Activated CD4-positive, alpha-beta memory T cell treated with anti-CD3 and anti-CD28 coated beads for 36 hours (primary cell): ENCODE results near the gene RNF14. TPM values are rescaled to one million over a fixed set of nuclear protein-coding genes. Genes with fewer than 3 reads are reported as not detected.
"Not testable (repeated sequence)": the region's sequence is repeated elsewhere in the genome, so short reads cannot be mapped to it uniquely, and the experiment has no call there.

Source experiments
- CTCF ChIA-PET: fragments of 350-600 bp; sonication (Branson Sonifier 250); formaldehyde crosslinking; loops from one replicate; lab custom pipeline; 2021; ENCODE audit warnings: antibody characterized with exemption, inconsistent platforms; lab: Charles Lee
- POLR2A ChIA-PET: fragments of 350-600 bp; sonication (Branson Sonifier 250); formaldehyde crosslinking; loops from one replicate; lab custom pipeline; 2021; ENCODE audit warnings: antibody characterized with exemption; lab: Charles Lee
- DNase-seq: peaks from one replicate; pipeline ENCODE4 v3.0.0-alpha.2; 2020
- H3K27ac Mint-ChIP-seq: one replicate; pipeline ENCODE4 v1.8.0; 2021; ENCODE audit warnings: mixed read lengths
- H3K27me3 Mint-ChIP-seq: one replicate; pipeline ENCODE4 v1.8.0; 2021; ENCODE audit warnings: mixed read lengths
- H3K36me3 Mint-ChIP-seq: one replicate; pipeline ENCODE4 v1.8.0; 2021; ENCODE audit warnings: mixed read lengths
- H3K4me1 Mint-ChIP-seq: one replicate; pipeline ENCODE4 v1.8.0; 2021; ENCODE audit warnings: low read depth, mixed read lengths
- H3K4me3 Mint-ChIP-seq: one replicate; pipeline ENCODE4 v1.8.0; 2021; ENCODE audit warnings: mild to moderate bottlenecking, mixed read lengths
- H3K9me3 Mint-ChIP-seq: one replicate; pipeline ENCODE4 v1.8.0; 2021; ENCODE audit warnings: mixed read lengths
- intact Hi-C: fragments of 100-400 bp; cut with micrococcal nuclease; formaldehyde crosslinking; loops from one replicate; pipeline ENCODE4 v1.15.1; 2023
- total RNA-seq, 2 experiments: library from RNA; stranded (reverse); gene quantifications; one replicate each; pipeline ENCODE4 v1.2.3, GENCODE V29; 2021

RNF14 gene
- total RNA-seq, 2 experiments from 2014 or later, result 34.6 to 39.5 TPM

GRCh38 chr5:142037599-142037998, 68.7 kb downstream of the RNF14 start:
- POLR2A ChIA-PET, H3K27ac Mint-ChIP-seq, H3K36me3 Mint-ChIP-seq, H3K9me3 Mint-ChIP-seq, DNase-seq, H3K27me3 Mint-ChIP-seq, H3K4me3 Mint-ChIP-seq, CTCF ChIA-PET, intact Hi-C loops: not testable (repeated sequence)
- H3K4me1 Mint-ChIP-seq, result peaks cover 13% of the 10 kb centered on the region

GRCh38 chr5:142038735-142039134, 69.8 kb downstream of the RNF14 start:
- H3K9me3 Mint-ChIP-seq, result no peaks in the 10 kb centered on the region
- DNase-seq, result no peak
- CTCF ChIA-PET, result no interaction called here
- peaks cover 11% of the 10 kb centered on the region for H3K4me1 Mint-ChIP-seq
- no peaks in the 10 kb centered on the region for H3K36me3 Mint-ChIP-seq
- POLR2A ChIA-PET, result no interaction called here
- no peak overlapping the region for H3K4me3 Mint-ChIP-seq
- intact Hi-C loops, result no loop called here
- no peaks in the 10 kb centered on the region for H3K27me3 Mint-ChIP-seq
- H3K27ac Mint-ChIP-seq, result no peak overlapping the region

Other genes with a start within 250 kb of the RNF14 start
- not detected for gene PCDH1, start 90.7 kb upstream of the RNF14 start, total RNA-seq
- gene DELE1, start 45.2 kb upstream of the RNF14 start, total RNA-seq, result 10 to 100 TPM; 49.3 to 51.5 TPM
- 1 to 10 TPM; 1.7 to 2.6 TPM for gene PCDH12, start 10.9 kb upstream of the RNF14 start, total RNA-seq
- 10 to 100 TPM; 55.8 to 56.6 TPM for gene GNPDA1, start 43.9 kb downstream of the RNF14 start, total RNA-seq
- 10 to 100 TPM; 74.6 to 76.4 TPM for gene NDFIP1, start 139.7 kb downstream of the RNF14 start, total RNA-seq